Spleen (tissue), 11 donors: ENCODE measurements around the gene NYNRIN. TPM values are rescaled to one million over a fixed set of nuclear protein-coding genes. Genes with fewer than 3 reads are reported as not detected.
"Not testable (repeated sequence)": the region's sequence is repeated elsewhere in the genome, so short reads cannot be mapped to it uniquely, and the experiment has no call there.

Source experiments
- DNase-seq: peaks from one replicate; pipeline ENCODE4 v3.0.0-alpha.2; 2020
- H3K27ac ChIP-seq, 8 donors: fragments of 200-600 bp; sonication (generic) in 7 of 8; 1 replicate in 4 of 8; 2 replicates in 4 of 8; pipeline versions ENCODE4 v1.5.0 to v1.8.0; 2016 to 2021; ENCODE audit warnings: inconsistent platforms in 4 of 8, mild to moderate bottlenecking in 4 of 8, moderate library complexity in 1 of 8
- H3K27me3 ChIP-seq, 7 donors: fragments of 200-600 bp; sonication (generic) in 6 of 7; replicated peaks in 1 of 7; 1 replicate in 4 of 7; 2 replicates in 3 of 7; pipeline versions ENCODE4 v1.5.0 to v1.8.0; 2016 to 2021; ENCODE audit warnings: inconsistent platforms in 3 of 7, mild to moderate bottlenecking in 1 of 7
- H3K36me3 ChIP-seq, 6 donors: fragments of 200-600 bp; sonication (generic) in 5 of 6; 1 replicate in 4 of 6; 2 replicates in 2 of 6; pipeline versions ENCODE4 v1.5.0 to v1.8.0; 2016 to 2021; ENCODE audit warnings: inconsistent platforms in 2 of 6
- H3K4me1 ChIP-seq, 6 donors: fragments of 200-600 bp; sonication (generic) in 5 of 6; 1 replicate in 3 of 6; 2 replicates in 3 of 6; pipeline versions ENCODE4 v1.5.0 to v1.8.0; 2016 to 2021; ENCODE audit warnings: inconsistent platforms in 3 of 6
- H3K4me3 ChIP-seq, 8 donors: fragments of 200-600 bp; sonication (generic) in 7 of 8; 1 replicate in 4 of 8; 2 replicates in 4 of 8; pipeline versions ENCODE4 v1.5.0 to v1.8.0; 2016 to 2021; ENCODE audit warnings: inconsistent platforms in 4 of 8, mild to moderate bottlenecking in 4 of 8, moderate library complexity in 2 of 8
- H3K9me3 ChIP-seq, 8 donors: fragments of 200-600 bp; sonication (generic) in 7 of 8; 1 replicate in 4 of 8; 2 replicates in 4 of 8; pipeline versions ENCODE4 v1.5.0 to v1.8.0; 2016 to 2021; ENCODE audit warnings: inconsistent platforms in 4 of 8
- CTCF ChIP-seq, 11 experiments: fragments of 200-600 bp in 7 of 11; fragments of 450-650 bp in 4 of 11; sonication (generic) in 4 of 11; IDR thresholded peaks in 8 of 11; conservative IDR thresholded peaks in 3 of 11; 1 replicate in 7 of 11; 2 replicates in 4 of 11; pipeline versions ENCODE4 v1.4.0 to v1.8.0; 2016 to 2021; ENCODE audit warnings: antibody characterized with exemption in 11 of 11, inconsistent platforms in 4 of 11, mild to moderate bottlenecking in 1 of 11
- POLR2A ChIP-seq, 3 donors: fragments of 450-650 bp; IDR thresholded peaks; one replicate each; pipeline ENCODE4 v1.5.1; 2017; ENCODE audit warnings: antibody characterized with exemption in 3 of 3, mild to moderate bottlenecking in 1 of 3
- POLR2AphosphoS5 ChIP-seq, 3 donors: sonication (generic); formaldehyde crosslinking; IDR thresholded peaks; one replicate each; pipeline ENCODE4 v1.5.1; 2017; ENCODE audit warnings: antibody characterized with exemption in 3 of 3
- WGBS, 5 donors: extraction: QIAGEN DNeasy Blood & Tissue Kit in 3 of 5; methylation state at CpG; one replicate each; pipeline versions ENCODE4 v1.1.5 to v1.1.7; 2013 to 2018; 5-methylcytosine and 5-hydroxymethylcytosine counted together
- intact Hi-C: fragments of 100-400 bp; cut with DNase I; formaldehyde crosslinking; loops from one replicate; pipeline ENCODE4 v1.15.0; 2023; ENCODE audit warnings: low total_unique reads
- polyA plus RNA-seq, 3 donors: library from polyadenylated mRNA; stranded (reverse); fragments of 200-250 nt; gene quantifications; one replicate each; pipeline ENCODE4 v1.2.1, GENCODE V29; 2013
- total RNA-seq, 7 donors: library from RNA; depleted of rRNA in 3 of 7; stranded (reverse); fragments of >200 nt in 3 of 7; fragmentation: NEBNext Ultra II Directional in 4 of 7; extraction: Animal tissue kit (Norgen Biotek cat#: 25700) in 4 of 7; gene quantifications; one replicate each; pipeline versions ENCODE4 v1.1.0 to v1.2.1, GENCODE V29; 2016 to 2021
- donor health status: healthy with polysubstance abuse.
- donor health status: DM: no; HTN: no; CAD: no; lungs with moderate emphysema.
- donor health status: DM: no; HTN: no; CAD: no.
- donor health status: Bipolar disorder and iron deficiency.
- donor health status: healthy.
- donor health status: DM: no; HTN: no; CAD: no.
- donor health status: DM: yes; HTN: yes; CAD: no.

The NYNRIN gene
- total and polyA plus RNA-seq, 10 donors = 0.87 to 18.0 (median 10.5) TPM

GRCh38 chr14:24353559-24354481 is 45.0 kb upstream of the NYNRIN start:
- no peak overlapping the region for H3K4me3 ChIP-seq
- no peaks in the 10 kb centered on the region for H3K9me3 ChIP-seq
- WGBS, 5 donors = 60 to 92% (median 76%) methylated on average over 5 of the region's 5 CpGs
- no peaks in the 10 kb centered on the region for H3K36me3 ChIP-seq
- TF ChIP-seq POLR2A (IDR thresholded peaks at IDR 0.05) = no peak
- no peak for TF ChIP-seq CTCF (IDR thresholded peaks at IDR 0.05 in 8 of 11, conservative IDR thresholded peaks at IDR 0.05 in 3 of 11)
- TF ChIP-seq POLR2AphosphoS5 (IDR thresholded peaks at IDR 0.05) = no peak
- peaks cover 0 to 37% (median 0%) of the 10 kb centered on the region in 7 donors for H3K27me3 ChIP-seq
- intact Hi-C loops = no loop called here
- H3K27ac ChIP-seq = no peak overlapping the region
- DNase-seq = no peak
- no peaks in the 10 kb centered on the region for H3K4me1 ChIP-seq

- DNase-seq, intact Hi-C loops: not testable (repeated sequence)
- 77 to 95% (median 91%) methylated on average over 3 of the region's 3 CpGs for WGBS, 5 donors
Measured at GRCh38 chr14:24354482-24354825, 44.3 kb upstream of the NYNRIN start.

GRCh38 chr14:24355009-24355408 is 43.8 kb upstream of the NYNRIN start:
- H3K4me1 ChIP-seq = no peaks in the 10 kb centered on the region
- TF ChIP-seq POLR2A (IDR thresholded peaks at IDR 0.05) (no peak), CTCF (IDR thresholded peaks at IDR 0.05 in 8 of 11, conservative IDR thresholded peaks at IDR 0.05 in 3 of 11) (no peak), POLR2AphosphoS5 (IDR thresholded peaks at IDR 0.05) (no peak)
- H3K36me3 ChIP-seq = no peaks in the 10 kb centered on the region
- peaks cover 0 to 37% (median 0%) of the 10 kb centered on the region in 7 donors for H3K27me3 ChIP-seq
- 71 to 85% (median 80%) methylated on average over 7 of the region's 7 CpGs for WGBS, 5 donors
- H3K9me3 ChIP-seq = peaks cover 0 to under 1% (median 0%) of the 10 kb centered on the region in 8 donors
- intact Hi-C loops = no loop called here
- H3K4me3 ChIP-seq = no peak overlapping the region
- no peak for DNase-seq
- no peak overlapping the region for H3K27ac ChIP-seq

More at GRCh38 chr14:24354482-24354825, 44.3 kb upstream of the NYNRIN start:
- not testable (repeated sequence) for H3K4me1 ChIP-seq, H3K9me3 ChIP-seq, H3K4me3 ChIP-seq, H3K27ac ChIP-seq, H3K36me3 ChIP-seq
- H3K27me3 ChIP-seq = peaks cover 0 to 37% (median 0%) of the 10 kb centered on the region in 7 donors

GRCh38 chr14:24356208-24356607 is 42.6 kb upstream of the NYNRIN start:
- H3K9me3 ChIP-seq = peaks cover 0 to 4% (median 0%) of the 10 kb centered on the region in 8 donors

More at GRCh38 chr14:24356208-24356607, 42.6 kb upstream of the NYNRIN start:
- DNase-seq = no peak
- no peaks in the 10 kb centered on the region for H3K4me1 ChIP-seq
- peaks cover 0 to 25% (median 0%) of the 10 kb centered on the region in 7 donors for H3K27me3 ChIP-seq
- no peak overlapping the region for H3K27ac ChIP-seq
- 85 to 99% (median 91%) methylated on average over 4 of the region's 4 CpGs for WGBS, 5 donors
- no peak overlapping the region for H3K4me3 ChIP-seq
- no peaks in the 10 kb centered on the region for H3K36me3 ChIP-seq
- intact Hi-C loops = no loop called here
- no peak for TF ChIP-seq CTCF (IDR thresholded peaks at IDR 0.05 in 8 of 11, conservative IDR thresholded peaks at IDR 0.05 in 3 of 11)
- no peak for TF ChIP-seq POLR2AphosphoS5 (IDR thresholded peaks at IDR 0.05)
- TF ChIP-seq POLR2A (IDR thresholded peaks at IDR 0.05) = no peak
